Measurements from ENCODE around the gene RILPL1. TPM values are rescaled to one million over a fixed set of nuclear protein-coding genes. Genes with fewer than 3 reads are reported as not detected.

Gene RILPL1
- total and polyA plus RNA-seq, 10 of the 15 experiments (the other 5 are each of a cell fraction or from before 2014, with no cell fraction given) = 0.05 to 0.61 (median 0.25) TPM

DNA sequence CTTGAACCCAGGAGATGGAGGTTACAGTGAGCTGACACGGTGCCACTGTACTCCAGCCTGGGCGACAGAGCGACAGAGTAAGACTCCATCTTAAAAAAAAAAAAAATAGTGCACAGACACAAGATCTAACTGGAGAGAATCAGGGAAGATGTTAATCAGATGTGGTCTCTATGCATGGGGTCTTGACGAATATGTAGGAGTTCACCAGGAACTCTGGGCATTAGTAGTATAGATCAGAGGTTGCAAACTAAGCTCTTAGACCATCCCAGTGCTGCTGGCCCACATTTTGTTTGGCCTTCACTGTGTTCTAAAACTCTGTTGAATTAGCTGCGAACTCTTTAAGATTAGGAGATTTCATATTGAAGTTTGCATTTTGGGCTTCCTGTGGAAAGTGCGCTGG is 43.9 kb downstream of the RILPL1 start:
- Histone ChIP-seq H3K79me2 (ENCODE audit: control insufficient read depth, insufficient read depth, low read length) (no peaks in the 10 kb centered on the region), H3K4me3 (no peak overlapping the region), H4K20me1 (ENCODE audit: control insufficient read depth, insufficient read depth) (no peaks in the 10 kb centered on the region), H3K27me3 (replicated peaks in 1 of 2; ENCODE audit: control insufficient read depth in 2 of 2, insufficient read depth in 2 of 2, low read length in 1 of 2) (no peaks in the 10 kb centered on the region), H3K4me2 (ENCODE audit: control insufficient read depth, insufficient read depth) (no peak overlapping the region), H3K4me1 (ENCODE audit: control insufficient read depth, insufficient read depth, low read length) (no peaks in the 10 kb centered on the region), H2AFZ (ENCODE audit: control insufficient read depth, low read depth, low read length) (no peak overlapping the region), H3K27ac (ENCODE audit: control insufficient read depth, insufficient read depth) (no peak overlapping the region), H3K9ac (ENCODE audit: control insufficient read depth, insufficient read depth, low read length) (no peak overlapping the region), H3K36me3 (ENCODE audit: control insufficient read depth in 2 of 2, insufficient read depth in 2 of 2, low read length in 1 of 2) (no peaks in the 10 kb centered on the region), H3K9me3 (replicated peaks; ENCODE audit: control insufficient read depth, insufficient read depth, low read length) (no peaks in the 10 kb centered on the region)
- ChIA-PET POLR2A (interaction anchor here (0.6 kb wide), 1 partner anchor 38 kb away, joined by 4 read pairs; no protein-coding TSS in a partner anchor), RAD21 (ENCODE audit: unreplicated experiment) (no interaction called here), CTCF (interaction anchor here (1.0 kb wide), 1 partner anchor 1571 kb away, joined by 3 read pairs; the partner anchor contains the start of gene CFAP251), SMC1A (ENCODE audit: uncharacterized antibody, unreplicated experiment) (interaction anchor here (1.1 kb wide), 1 partner anchor 105 kb away, joined by 3 read pairs; the partner anchor contains the start of gene KMT5A)
- in situ Hi-C loops (cut with MboI) (no loop called here), intact Hi-C loops (cut with micrococcal nuclease; ENCODE audit: unreplicated experiment) (no loop called here)
- 94% methylated on average over 6 of the region's 6 CpGs for WGBS (ENCODE audit: insufficient coverage, insufficient replicate concordance, low lambda C conversion rate, missing lambda C conversion rate)
- TF ChIP-seq, protein P1, sequence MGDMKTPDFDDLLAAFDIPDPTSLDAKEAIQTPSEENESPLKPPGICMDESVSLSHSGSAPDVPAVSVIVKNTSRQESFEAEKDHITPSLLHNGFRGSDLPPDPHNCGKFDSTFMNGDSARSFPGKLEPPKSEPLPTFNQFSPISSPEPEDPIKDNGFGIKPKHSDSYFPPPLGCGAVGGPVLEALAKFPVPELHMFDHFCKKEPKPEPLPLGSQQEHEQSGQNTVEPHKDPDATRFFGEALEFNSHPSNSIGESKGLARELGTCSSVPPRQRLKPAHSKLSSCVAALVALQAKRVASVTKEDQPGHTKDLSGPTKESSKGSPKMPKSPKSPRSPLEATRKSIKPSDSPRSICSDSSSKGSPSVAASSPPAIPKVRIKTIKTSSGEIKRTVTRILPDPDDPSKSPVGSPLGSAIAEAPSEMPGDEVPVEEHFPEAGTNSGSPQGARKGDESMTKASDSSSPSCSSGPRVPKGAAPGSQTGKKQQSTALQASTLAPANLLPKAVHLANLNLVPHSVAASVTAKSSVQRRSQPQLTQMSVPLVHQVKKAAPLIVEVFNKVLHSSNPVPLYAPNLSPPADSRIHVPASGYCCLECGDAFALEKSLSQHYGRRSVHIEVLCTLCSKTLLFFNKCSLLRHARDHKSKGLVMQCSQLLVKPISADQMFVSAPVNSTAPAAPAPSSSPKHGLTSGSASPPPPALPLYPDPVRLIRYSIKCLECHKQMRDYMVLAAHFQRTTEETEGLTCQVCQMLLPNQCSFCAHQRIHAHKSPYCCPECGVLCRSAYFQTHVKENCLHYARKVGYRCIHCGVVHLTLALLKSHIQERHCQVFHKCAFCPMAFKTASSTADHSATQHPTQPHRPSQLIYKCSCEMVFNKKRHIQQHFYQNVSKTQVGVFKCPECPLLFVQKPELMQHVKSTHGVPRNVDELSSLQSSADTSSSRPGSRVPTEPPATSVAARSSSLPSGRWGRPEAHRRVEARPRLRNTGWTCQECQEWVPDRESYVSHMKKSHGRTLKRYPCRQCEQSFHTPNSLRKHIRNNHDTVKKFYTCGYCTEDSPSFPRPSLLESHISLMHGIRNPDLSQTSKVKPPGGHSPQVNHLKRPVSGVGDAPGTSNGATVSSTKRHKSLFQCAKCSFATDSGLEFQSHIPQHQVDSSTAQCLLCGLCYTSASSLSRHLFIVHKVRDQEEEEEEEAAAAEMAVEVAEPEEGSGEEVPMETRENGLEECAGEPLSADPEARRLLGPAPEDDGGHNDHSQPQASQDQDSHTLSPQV (IDR thresholded peaks at IDR 0.05) = no peak
- TF ChIP-seq, protein P2, sequence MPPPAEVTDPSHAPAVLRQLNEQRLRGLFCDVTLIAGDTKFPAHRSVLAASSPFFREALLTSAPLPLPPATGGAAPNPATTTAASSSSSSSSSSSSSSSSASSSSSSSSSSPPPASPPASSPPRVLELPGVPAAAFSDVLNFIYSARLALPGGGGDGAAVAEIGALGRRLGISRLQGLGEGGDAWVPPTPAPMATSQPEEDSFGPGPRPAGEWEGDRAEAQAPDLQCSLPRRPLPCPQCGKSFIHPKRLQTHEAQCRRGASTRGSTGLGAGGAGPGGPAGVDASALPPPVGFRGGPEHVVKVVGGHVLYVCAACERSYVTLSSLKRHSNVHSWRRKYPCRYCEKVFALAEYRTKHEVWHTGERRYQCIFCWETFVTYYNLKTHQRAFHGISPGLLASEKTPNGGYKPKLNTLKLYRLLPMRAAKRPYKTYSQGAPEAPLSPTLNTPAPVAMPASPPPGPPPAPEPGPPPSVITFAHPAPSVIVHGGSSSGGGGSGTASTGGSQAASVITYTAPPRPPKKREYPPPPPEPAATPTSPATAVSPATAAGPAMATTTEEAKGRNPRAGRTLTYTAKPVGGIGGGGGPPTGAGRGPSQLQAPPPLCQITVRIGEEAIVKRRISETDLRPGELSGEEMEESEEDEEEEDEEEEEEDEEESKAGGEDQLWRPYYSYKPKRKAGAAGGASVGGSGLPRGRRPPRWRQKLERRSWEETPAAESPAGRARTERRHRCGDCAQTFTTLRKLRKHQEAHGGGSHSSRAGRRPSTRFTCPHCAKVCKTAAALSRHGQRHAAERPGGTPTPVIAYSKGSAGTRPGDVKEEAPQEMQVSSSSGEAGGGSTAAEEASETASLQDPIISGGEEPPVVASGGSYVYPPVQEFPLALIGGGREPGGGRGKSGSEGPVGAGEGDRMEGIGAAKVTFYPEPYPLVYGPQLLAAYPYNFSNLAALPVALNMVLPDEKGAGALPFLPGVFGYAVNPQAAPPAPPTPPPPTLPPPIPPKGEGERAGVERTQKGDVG (CRISPR knock-in tag; IDR thresholded peaks at IDR 0.05) = no peak
- no peak for TF ChIP-seq ZNF384 (IDR thresholded peaks at IDR 0.05; ENCODE audit: borderline replicate concordance, low read depth, low read length)
- TF ChIP-seq IKZF1 (conservative IDR thresholded peaks at IDR 0.05) = no peak
- ATAC-seq (no peak), FAIRE-seq (no peak), DNase-seq (ENCODE audit: low read depth, low spot score) (no peak)
- BruUV-seq (replicated peaks) = no TSS peak

Data from GM12878 (cell line).